ENCODE results near the gene IQSEC1. TPM values are rescaled to one million over a fixed set of nuclear protein-coding genes. Genes with fewer than 3 reads are reported as not detected.

Gene IQSEC1
- total RNA-seq, 1 experiment from 2014 or later, result 7.7 TPM

GRCh38 chr3:13016083-13016720 lies 57.0 kb downstream of the IQSEC1 start:
- DNase-seq (ENCODE audit: low read depth), result no peak

DNA sequence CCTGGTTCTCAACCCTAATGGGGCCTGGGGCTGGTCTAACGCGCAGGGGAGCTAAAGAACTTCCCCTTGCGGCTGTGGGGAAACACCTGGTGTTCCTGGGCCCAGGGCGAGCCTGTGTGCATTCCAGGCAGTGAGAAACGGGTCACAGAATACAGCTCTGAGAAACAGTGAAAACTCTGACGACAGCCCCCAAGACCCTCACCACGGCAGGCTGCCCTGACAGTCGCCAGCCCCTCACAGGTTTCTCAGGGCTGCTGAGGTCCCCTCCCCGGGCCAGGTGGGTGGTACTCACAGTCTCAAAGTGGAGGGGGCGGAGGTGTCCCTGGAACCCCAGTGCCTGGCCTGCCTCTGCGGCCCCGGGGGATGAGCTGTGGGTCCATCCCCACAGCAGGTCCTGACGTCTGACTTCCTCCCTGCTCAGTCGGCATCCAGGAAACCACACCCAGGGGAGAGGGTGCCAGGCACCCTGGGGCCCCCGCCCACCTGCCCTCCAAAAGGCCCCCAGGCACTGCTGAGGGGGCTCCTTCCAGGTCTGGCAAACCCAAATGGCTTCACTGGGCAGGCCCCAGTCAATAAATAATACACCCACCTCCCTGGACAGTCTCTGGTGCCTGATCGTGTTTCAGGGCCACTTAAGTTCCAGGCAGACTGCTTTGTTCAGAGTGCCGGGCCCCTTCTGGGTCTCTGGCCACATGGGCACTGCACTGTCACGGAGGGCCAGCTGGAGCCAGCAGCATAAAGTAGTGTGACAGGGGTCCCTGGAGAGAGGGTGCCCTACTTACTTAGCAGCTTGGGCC lies 57.7 kb downstream of the IQSEC1 start:
- no peak for DNase-seq (ENCODE audit: low read depth)

GRCh38 chr3:13014755-13015285 lies 58.4 kb downstream of the IQSEC1 start:
- no peak for DNase-seq (ENCODE audit: low read depth)

DNA sequence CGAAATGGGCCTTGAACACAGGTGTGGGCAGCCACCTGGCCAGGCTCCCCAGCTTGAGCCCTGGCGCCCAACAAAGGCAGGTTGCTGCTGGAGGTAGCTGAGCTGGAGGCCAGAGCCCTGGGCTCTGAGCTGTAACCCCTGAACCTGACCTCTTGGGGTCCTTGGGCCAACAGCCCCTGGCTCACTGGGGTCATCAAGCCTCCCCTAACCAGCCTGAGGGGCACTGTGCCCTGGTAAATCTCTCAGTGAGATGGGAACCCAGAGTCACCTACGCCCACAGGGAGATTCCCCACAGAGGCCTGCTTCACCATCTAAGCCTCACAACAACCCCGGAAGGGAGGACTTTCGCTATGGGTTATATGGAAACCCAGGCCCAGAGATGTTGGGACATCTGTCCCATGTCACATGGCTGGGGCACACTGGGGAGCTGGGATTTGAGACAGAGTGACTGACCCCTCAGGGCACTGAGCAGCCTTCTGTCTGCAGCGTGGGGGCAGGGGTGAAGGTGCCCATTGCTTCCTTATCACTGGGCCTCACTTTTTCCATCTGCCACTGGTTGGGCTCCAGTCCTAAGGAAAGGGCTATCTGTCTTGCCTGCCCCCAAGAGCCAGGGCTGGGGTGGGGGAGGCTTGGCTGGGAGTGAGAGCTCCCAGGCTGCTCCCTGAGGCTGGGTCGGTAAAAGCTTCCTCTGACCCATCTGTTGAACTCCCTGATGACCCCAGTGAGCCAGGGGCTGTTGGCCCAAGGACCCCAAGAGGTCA lies 59.1 kb downstream of the IQSEC1 start:
- no peak for DNase-seq (ENCODE audit: low read depth)

GRCh38 chr3:13013566-13013965 lies 59.7 kb downstream of the IQSEC1 start:
- no peak for DNase-seq (ENCODE audit: low read depth)

- DNase-seq (ENCODE audit: low read depth), result no peak
These were observed 60.1 kb downstream of the IQSEC1 start for GRCh38 chr3:13013151-13013561.

- DNase-seq (ENCODE audit: low read depth), result peak; percentile 36
These were observed 61.0 kb downstream of the IQSEC1 start for GRCh38 chr3:13012221-13012691.

- DNase-seq (ENCODE audit: low read depth), result no peak
These were observed 61.5 kb downstream of the IQSEC1 start for GRCh38 chr3:13011573-13012220.

DNA sequence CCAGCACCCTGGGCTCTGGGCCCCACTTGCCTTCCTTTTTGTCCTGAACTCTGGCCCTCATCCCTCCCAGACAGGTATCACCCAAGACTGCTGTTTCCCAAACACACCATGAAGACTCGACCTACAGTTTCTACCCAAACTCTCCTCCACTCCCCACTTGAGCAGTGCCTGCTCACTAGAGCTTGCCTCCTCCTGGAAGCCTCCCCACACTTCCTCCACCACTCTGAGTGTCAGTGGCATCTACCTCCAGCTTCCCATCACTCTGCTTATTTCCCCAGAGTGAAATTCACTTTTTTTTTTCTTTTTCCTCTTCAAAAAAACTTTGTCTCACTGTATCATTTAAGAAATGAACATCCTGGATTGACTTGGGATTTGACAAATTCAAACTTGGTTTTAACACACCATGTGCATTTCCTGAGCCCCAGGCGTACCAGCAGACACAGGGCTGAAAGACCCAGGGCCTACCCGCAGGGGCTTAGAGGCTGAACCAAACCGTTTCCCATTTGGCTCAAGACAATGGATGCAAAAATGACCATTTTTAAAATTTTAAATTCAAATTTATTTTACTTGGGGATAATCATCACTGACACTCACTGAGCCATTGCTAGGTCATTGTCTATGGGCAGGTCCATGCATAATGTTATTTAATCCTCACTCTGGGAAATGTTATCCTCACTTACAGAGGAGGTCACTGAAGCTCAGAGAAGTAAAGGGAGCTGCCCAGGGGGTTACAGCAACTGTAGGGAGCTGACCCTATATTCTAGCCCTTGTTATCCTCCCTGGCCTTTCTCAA lies 62.3 kb downstream of the IQSEC1 start:
- no peak for DNase-seq (ENCODE audit: low read depth)

DNA sequence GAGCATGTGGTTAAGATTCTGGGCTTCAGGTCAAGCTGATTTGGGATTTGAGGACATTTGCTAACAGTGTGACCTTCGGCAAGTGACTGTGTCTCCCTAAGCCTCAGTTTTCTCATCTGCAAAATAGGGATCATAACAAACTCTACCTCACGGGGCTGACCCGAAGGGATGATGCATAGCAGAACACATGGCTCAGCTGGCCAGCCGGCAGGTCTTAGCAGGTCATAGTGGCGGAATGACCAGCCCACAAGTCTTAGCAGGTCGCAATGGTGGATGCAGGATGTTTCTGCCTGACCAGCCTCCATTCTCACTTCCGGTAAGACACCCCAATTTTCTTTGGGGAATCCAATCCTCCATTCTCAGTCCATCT lies 63.3 kb downstream of the IQSEC1 start:
- no peak for DNase-seq (ENCODE audit: low read depth)

GRCh38 chr3:13009132-13009945 lies 63.9 kb downstream of the IQSEC1 start:
- no peak for DNase-seq (ENCODE audit: low read depth)

DNA sequence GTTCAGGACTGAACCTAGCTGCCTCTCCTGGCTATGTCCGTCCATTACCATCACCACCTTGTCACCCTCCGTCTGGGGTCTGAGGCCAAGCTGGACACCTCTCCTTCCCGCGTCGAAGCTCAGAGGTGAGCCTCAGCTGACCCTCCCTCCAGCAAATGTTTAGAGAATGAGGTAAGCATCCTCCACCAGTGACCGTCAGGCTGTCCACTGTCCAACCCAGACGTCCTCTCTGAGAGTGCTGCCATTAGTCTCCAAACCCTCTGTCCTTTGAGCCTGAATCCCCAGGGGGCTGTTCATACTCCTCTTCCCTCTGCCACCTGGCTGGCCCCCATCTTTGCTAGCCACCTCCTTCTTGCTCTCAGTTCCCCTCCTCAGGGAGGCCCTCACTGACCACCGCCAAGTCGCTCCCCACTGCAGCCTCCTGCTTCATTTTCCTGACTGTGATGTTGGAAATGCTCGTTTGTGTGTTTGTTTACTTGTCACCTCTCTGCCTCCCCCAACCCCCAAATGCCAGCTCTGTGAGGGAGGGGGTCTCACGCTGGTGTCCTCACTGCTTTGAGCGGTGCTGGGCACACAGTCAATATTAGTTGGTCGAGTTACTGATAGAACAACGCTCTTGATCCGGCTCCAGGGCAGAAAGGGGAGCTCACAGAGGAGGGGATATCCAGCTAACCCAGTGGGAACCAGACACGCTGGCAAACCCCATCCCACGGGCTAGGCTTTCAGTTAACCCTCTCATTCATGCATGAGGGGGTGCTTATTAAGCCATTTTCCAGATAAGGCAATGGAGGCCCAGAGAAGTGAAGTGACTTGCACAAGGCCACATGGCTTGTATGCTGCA lies 64.9 kb downstream of the IQSEC1 start:
- DNase-seq (ENCODE audit: low read depth), result no peak

GRCh38 chr3:13007251-13007941 lies 65.8 kb downstream of the IQSEC1 start:
- DNase-seq (ENCODE audit: low read depth), result no peak

DNA sequence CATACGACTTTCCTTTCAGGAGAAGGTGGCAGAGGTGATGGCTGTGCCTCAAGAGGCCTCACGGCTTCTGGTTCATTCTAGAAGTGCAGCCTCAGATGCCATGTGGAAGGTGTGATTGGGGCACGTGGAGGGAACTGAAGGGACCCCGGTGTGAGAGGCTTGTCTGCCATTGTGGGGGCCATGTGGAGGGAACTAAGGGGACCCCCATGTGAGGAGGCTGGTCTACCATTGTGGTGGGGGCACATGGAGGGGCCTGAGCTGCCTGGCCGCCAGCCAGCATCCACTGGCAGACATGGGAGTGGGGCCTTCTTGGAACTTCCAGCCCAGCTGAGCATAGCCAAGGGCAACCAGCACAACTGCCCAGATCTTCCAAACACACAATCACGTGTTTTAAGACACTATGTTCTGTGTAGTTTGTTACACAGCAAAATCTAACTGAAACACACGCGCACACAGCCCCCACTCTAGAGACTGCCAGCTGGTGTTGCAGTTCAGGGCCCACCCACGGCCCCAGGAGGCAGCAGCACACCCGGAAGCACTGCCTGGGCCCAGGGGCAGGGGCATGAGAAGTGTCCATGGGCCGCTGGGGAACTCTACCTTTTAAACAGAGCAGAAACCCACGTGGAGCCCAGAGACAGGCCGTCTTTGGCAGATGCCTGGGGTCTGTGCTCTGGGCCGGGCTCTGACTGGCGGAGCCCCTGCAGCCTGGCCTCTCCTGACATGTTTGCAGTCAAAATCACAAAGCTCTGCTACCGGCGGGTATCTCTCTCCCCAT lies 66.8 kb downstream of the IQSEC1 start:
- no peak for DNase-seq (ENCODE audit: low read depth)

- no peak for DNase-seq (ENCODE audit: low read depth)
These were observed 67.9 kb downstream of the IQSEC1 start for GRCh38 chr3:13005301-13005700.

DNA sequence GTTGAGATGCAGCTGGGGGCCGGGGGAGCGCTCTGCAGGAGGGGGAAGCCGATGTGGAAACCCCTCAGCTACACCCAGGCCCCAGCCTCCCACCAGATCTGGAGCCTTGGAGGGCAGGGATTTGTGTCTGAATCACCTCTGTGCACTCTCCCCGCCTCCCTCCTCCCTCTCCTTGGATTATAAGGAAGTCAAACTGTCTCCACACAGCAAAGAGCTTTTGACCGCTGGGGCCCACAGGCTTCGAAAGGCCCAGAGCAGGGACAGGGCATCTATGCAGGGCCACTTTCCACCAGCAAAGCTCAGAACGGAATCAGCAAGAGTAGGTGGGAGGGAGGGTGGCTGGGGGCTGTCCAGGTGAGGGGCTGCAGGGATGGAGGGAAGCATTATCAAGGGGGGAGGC lies 68.9 kb downstream of the IQSEC1 start:
- no peak for DNase-seq (ENCODE audit: low read depth)

- no peak for DNase-seq (ENCODE audit: low read depth)
These were observed 69.6 kb downstream of the IQSEC1 start for GRCh38 chr3:13003608-13004007.
